Trophoblast cell (in vitro differentiated cells and primary cell): ENCODE measurements around the gene MRPL11.

Experiments used
- DNase-seq, 2 donors: peaks; one replicate each; pipeline ENCODE4 v3.0.0-alpha.2; 2016
- H2AFZ ChIP-seq: 2 replicates; pipeline ENCODE4 v1.6.1; 2013; ENCODE audit warnings: low read length, moderate library complexity, mild to moderate bottlenecking; ENCODE audit not compliant: insufficient read depth, poor library complexity
- H2AK5ac ChIP-seq: 2 replicates; pipeline ENCODE4 v1.6.1; 2013; ENCODE audit warnings: mild to moderate bottlenecking, low read length
- H2BK120ac ChIP-seq: 2 replicates; pipeline ENCODE4 v1.6.1; 2013; ENCODE audit warnings: low read length, mild to moderate bottlenecking, moderate library complexity; ENCODE audit not compliant: insufficient read depth, poor library complexity
- H2BK12ac ChIP-seq: 2 replicates; pipeline ENCODE4 v1.6.1; 2013; ENCODE audit warnings: mild to moderate bottlenecking, low read length, moderate library complexity
- H2BK5ac ChIP-seq: 2 replicates; pipeline ENCODE4 v1.6.1; 2013; ENCODE audit warnings: low read length, low read depth, moderate library complexity, mild to moderate bottlenecking; ENCODE audit not compliant: poor library complexity
- H3K14ac ChIP-seq: 2 replicates; pipeline ENCODE4 v1.6.1; 2013; ENCODE audit warnings: mild to moderate bottlenecking, low read length
- H3K18ac ChIP-seq: 2 replicates; pipeline ENCODE4 v1.6.1; 2013; ENCODE audit warnings: mild to moderate bottlenecking, low read length
- H3K23ac ChIP-seq: 2 replicates; pipeline ENCODE4 v1.6.1; 2013; ENCODE audit warnings: low read length
- H3K27ac ChIP-seq: 2 replicates; pipeline ENCODE4 v1.5.1; 2013; ENCODE audit warnings: low read depth, mild to moderate bottlenecking, inconsistent platforms, low read length, moderate library complexity
- H3K27me3 ChIP-seq: 2 replicates; pipeline ENCODE4 v1.6.1; 2013; ENCODE audit warnings: inconsistent platforms, mild to moderate bottlenecking, low read length, moderate library complexity; ENCODE audit not compliant: insufficient read depth
- H3K36me3 ChIP-seq, 2 experiments: 1 replicate in 1 of 2; 2 replicates in 1 of 2; pipeline ENCODE4 v1.6.1; 2013; ENCODE audit warnings: low read length in 2 of 2, mild to moderate bottlenecking in 2 of 2, moderate library complexity in 1 of 2; ENCODE audit not compliant: insufficient read depth in 2 of 2, control insufficient read depth in 1 of 2
- H3K4ac ChIP-seq: 2 replicates; pipeline ENCODE4 v1.6.1; 2013; ENCODE audit warnings: low read depth, mild to moderate bottlenecking, low read length, moderate library complexity
- H3K4me1 ChIP-seq, 2 experiments: 1 replicate in 1 of 2; 2 replicates in 1 of 2; pipeline ENCODE4 v1.6.1; 2013; ENCODE audit warnings: low read length in 2 of 2, mild to moderate bottlenecking in 2 of 2, moderate library complexity in 1 of 2; ENCODE audit not compliant: insufficient read depth in 2 of 2, control insufficient read depth in 1 of 2
- H3K4me2 ChIP-seq: 2 replicates; pipeline ENCODE4 v1.6.1; 2013; ENCODE audit warnings: inconsistent platforms, mild to moderate bottlenecking, low read length, moderate library complexity
- H3K4me3 ChIP-seq: 2 replicates; pipeline ENCODE4 v1.5.1; 2013; ENCODE audit warnings: mild to moderate bottlenecking, low read depth, low read length, inconsistent platforms
- H3K79me1 ChIP-seq: one replicate; pipeline ENCODE4 v1.6.1; 2013; ENCODE audit warnings: low read length
- H3K79me2 ChIP-seq: 2 replicates; pipeline ENCODE4 v1.6.1; 2013; ENCODE audit warnings: low read length, mild to moderate bottlenecking; ENCODE audit not compliant: control insufficient read depth, insufficient read depth, poor library complexity
- H3K9ac ChIP-seq: 2 replicates; pipeline ENCODE4 v1.6.1; 2013; ENCODE audit warnings: mild to moderate bottlenecking, low read length
- H3K9me3 ChIP-seq: 2 replicates; pipeline ENCODE4 v1.6.1; 2013; ENCODE audit warnings: low read depth, mild to moderate bottlenecking, control low read depth, inconsistent platforms, low read length; ENCODE audit not compliant: insufficient read depth
- H4K12ac ChIP-seq: 2 replicates; pipeline ENCODE4 v1.6.1; 2013; ENCODE audit warnings: low read depth, mild to moderate bottlenecking, low read length, moderate library complexity
- H4K8ac ChIP-seq: 2 replicates; pipeline ENCODE4 v1.6.1; 2013; ENCODE audit warnings: low read depth, mild to moderate bottlenecking, low read length, moderate library complexity
- H4K91ac ChIP-seq: one replicate; pipeline ENCODE4 v1.6.1; 2013; ENCODE audit warnings: low read depth, mild to moderate bottlenecking, low read length, moderate library complexity
- WGBS: extraction: QIAGEN DNeasy Blood & Tissue Kit; methylation state at CpG from one replicate; pipeline ENCODE4 v1.1.7; 2013; ENCODE audit warnings: missing lambda C conversion rate; ENCODE audit not compliant: insufficient read length, insufficient coverage; ENCODE audit errors: extremely low coverage; 5-methylcytosine and 5-hydroxymethylcytosine counted together

The MRPL11 gene

DNA sequence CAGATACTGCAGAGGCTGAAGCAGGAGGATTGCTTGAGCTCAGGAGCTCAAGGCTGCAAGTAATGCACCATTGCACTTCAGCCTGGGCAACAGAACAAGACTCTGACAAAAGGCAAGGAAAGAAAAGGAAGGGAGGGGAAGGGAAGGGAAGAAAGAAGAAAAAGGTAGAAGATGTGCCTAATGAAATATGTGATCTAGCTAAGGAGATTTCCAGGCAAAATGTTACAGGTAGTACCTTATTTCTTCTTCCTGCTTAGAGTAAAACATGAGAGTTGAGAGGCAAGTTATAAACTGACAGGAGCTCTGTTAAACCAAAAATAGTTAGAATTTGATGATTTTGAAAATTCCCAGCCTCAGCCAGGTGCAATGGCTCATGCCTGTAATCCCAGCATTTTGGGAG lies 23.4 kb upstream of the MRPL11 start:
- no peak overlapping the region for H2AK5ac ChIP-seq
- no peak overlapping the region for H4K91ac ChIP-seq
- DNase-seq: no peak

DNA sequence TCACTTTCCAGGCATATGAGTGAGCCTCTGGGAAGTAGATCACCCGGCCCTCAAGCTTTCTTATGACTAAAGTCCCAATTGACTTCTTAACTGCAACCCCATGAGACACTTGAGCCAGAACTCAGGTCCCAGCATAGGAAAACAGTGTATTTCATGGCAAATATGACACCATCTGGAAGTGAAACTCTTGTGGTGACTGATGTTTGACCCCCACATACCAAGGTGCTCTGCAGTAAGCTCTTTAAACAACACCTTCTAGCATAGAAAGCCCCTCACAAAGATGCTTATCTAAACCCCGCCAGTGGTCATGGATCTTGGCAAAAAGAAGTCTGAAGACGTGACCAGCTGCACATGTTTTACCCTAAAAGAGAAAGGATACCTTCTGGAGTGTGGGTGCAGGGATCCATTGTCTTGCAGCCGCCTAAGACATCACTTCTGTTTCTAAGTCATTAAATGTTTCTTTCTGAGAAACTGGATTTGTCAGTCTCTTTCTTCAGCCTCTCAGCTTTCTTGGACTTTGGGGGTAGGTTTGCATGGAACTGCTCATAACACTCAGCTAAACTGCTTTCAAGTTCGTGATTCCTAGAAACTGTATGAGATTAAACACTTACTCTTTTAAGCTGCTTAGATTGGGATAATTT lies 20.6 kb upstream of the MRPL11 start:
- Histone ChIP-seq H3K4me1 (peaks cover 6% of the 10 kb centered on the region in 2 experiments), H3K79me2 (no peaks in the 10 kb centered on the region), H3K14ac (no peak overlapping the region), H2BK5ac (no peak overlapping the region), H3K27me3 (no peaks in the 10 kb centered on the region), H4K12ac (no peak overlapping the region), H2BK120ac (no peak overlapping the region), H3K4me2 (peak overlapping the region; percentile 14), H3K27ac (no peak overlapping the region), H3K9me3 (no peaks in the 10 kb centered on the region), H2BK12ac (no peak overlapping the region), H3K36me3 (no peaks in the 10 kb centered on the region), H3K23ac (no peak overlapping the region), H3K18ac (no peak overlapping the region), H2AK5ac (no peak overlapping the region), H4K91ac (no peak overlapping the region), H3K9ac (no peak overlapping the region), H3K4ac (no peak overlapping the region), H4K8ac (no peak overlapping the region), H3K79me1 (no peaks in the 10 kb centered on the region), H3K4me3 (no peak overlapping the region), H2AFZ (no peak overlapping the region)
- DNase-seq: no peak
- no CpG with 5 or more reads among the region's 5 CpGs for WGBS

More for the DNA sequence above, 23.4 kb upstream of the MRPL11 start:
- Histone ChIP-seq H3K4ac (no peak overlapping the region), H3K27me3 (no peaks in the 10 kb centered on the region), H4K12ac (no peak overlapping the region), H3K23ac (no peak overlapping the region), H3K36me3 (no peaks in the 10 kb centered on the region), H3K14ac (no peak overlapping the region), H3K4me1 (peaks cover 2 to 4% of the 10 kb centered on the region in 2 experiments), H4K8ac (no peak overlapping the region), H3K79me1 (peaks cover 4% of the 10 kb centered on the region), H3K18ac (no peak overlapping the region), H2BK12ac (no peak overlapping the region), H3K79me2 (peaks cover under 1% of the 10 kb centered on the region), H3K4me3 (no peak overlapping the region), H2BK120ac (no peak overlapping the region), H2BK5ac (no peak overlapping the region), H2AFZ (no peak overlapping the region), H3K27ac (no peak overlapping the region), H3K9me3 (no peaks in the 10 kb centered on the region), H3K9ac (no peak overlapping the region), H3K4me2 (no peak overlapping the region)

DNA sequence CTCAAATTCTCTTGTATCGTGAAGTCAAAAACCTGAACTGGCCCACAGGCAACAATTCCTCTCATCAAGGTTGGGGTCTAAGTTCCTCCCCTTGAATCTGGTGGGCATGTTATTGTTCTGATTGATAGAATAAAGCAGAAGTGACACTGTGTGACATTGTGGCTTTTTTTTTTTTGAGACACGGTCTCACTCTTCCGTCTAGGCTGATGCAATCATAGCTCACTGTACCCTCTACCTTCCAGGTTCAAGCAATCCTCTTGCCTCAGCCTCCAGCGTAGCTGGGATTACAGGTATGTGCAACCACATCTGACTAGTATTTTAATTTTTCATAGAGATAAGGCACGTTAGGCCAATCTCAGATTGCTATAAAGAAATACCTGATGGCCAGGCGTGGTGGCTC lies 19.2 kb upstream of the MRPL11 start:
- DNase-seq: peak in 1 of 2 donors; percentile 44

GRCh38 chr11:66454828-66455227 lies 16.2 kb upstream of the MRPL11 start:
- no peak overlapping the region for H2AFZ ChIP-seq
- H3K36me3 ChIP-seq: no peaks in the 10 kb centered on the region
- no peak overlapping the region for H4K12ac ChIP-seq
- H3K9ac ChIP-seq: no peak overlapping the region
- H2BK5ac ChIP-seq: no peak overlapping the region
- H2AK5ac ChIP-seq: no peak overlapping the region
- H3K23ac ChIP-seq: no peak overlapping the region
- H4K8ac ChIP-seq: no peak overlapping the region
- no peak overlapping the region for H2BK120ac ChIP-seq
- DNase-seq: no peak
- H4K91ac ChIP-seq: no peak overlapping the region
- no peak overlapping the region for H3K14ac ChIP-seq
- H3K27ac ChIP-seq: no peak overlapping the region
- no peak overlapping the region for H3K4ac ChIP-seq
- no peaks in the 10 kb centered on the region for H3K9me3 ChIP-seq
- H3K79me2 ChIP-seq: no peaks in the 10 kb centered on the region
- H3K4me3 ChIP-seq: no peak overlapping the region
- no peak overlapping the region for H3K18ac ChIP-seq
- H3K79me1 ChIP-seq: no peaks in the 10 kb centered on the region
- peaks cover 6% of the 10 kb centered on the region in 2 experiments for H3K4me1 ChIP-seq
- H3K27me3 ChIP-seq: no peaks in the 10 kb centered on the region
- WGBS: no CpG with 5 or more reads among the region's 3 CpGs
- no peak overlapping the region for H2BK12ac ChIP-seq
- no peak overlapping the region for H3K4me2 ChIP-seq

More for the DNA sequence above, 19.2 kb upstream of the MRPL11 start:
- Histone ChIP-seq H2BK5ac (no peak overlapping the region), H3K27ac (no peak overlapping the region), H3K18ac (no peak overlapping the region), H3K79me2 (no peaks in the 10 kb centered on the region), H3K4me2 (no peak overlapping the region), H3K9ac (no peak overlapping the region), H2AFZ (no peak overlapping the region), H3K14ac (no peak overlapping the region), H4K12ac (no peak overlapping the region), H3K4ac (no peak overlapping the region), H4K8ac (no peak overlapping the region), H2AK5ac (no peak overlapping the region), H3K4me3 (no peak overlapping the region), H3K4me1 (peaks cover 6% of the 10 kb centered on the region in 2 experiments), H2BK12ac (no peak overlapping the region), H3K79me1 (no peaks in the 10 kb centered on the region), H3K27me3 (no peaks in the 10 kb centered on the region), H3K36me3 (no peaks in the 10 kb centered on the region), H3K9me3 (no peaks in the 10 kb centered on the region), H4K91ac (no peak overlapping the region), H3K23ac (no peak overlapping the region), H2BK120ac (no peak overlapping the region)
- WGBS: no CpG with 5 or more reads among the region's 6 CpGs
